GM12891 (cell line): ENCODE data around the gene APOA5.

ENCODE experiments used
- PAX5 ChIP-seq: IDR thresholded peaks from 2 replicates; pipeline ENCODE4 v1.6.1; 2011; ENCODE audit warnings: low read length, moderate library complexity, mild to moderate bottlenecking; ENCODE audit not compliant: insufficient read depth, severe bottlenecking
- POLR2A ChIP-seq: IDR thresholded peaks from 2 replicates; pipeline ENCODE4 v1.6.1; 2011; ENCODE audit warnings: low read depth, low read length, control low read depth
- POLR2AphosphoS5 ChIP-seq: IDR thresholded peaks from 2 replicates; pipeline ENCODE4 v1.6.1; 2011; ENCODE audit warnings: low read depth, low read length, control low read depth
- SPI1 ChIP-seq: IDR thresholded peaks from 2 replicates; pipeline ENCODE4 v1.6.1; 2011; ENCODE audit warnings: low read depth, low read length, control low read depth
- TAF1 ChIP-seq: IDR thresholded peaks from 2 replicates; pipeline ENCODE4 v1.6.1; 2011; ENCODE audit warnings: low read depth, low read length, control low read depth

DNA sequence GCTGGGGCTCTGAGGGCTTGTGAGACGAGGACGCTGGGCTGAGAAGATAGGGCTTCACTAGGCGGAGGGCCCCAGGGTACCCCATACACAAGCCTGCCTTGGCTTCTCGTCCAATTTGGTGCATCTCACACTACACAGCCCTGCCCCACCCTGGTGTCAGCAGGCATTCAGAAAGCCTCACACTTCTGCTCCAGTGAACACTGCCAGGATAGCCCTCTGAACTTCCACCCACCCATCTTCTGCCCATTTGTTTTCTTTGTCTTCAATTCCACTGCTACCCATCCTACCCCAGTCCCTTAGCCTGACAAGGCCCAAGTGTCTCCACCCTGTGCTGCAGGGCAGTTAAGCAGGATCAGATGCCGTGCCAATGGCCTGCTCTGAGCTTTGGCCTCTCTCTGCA lies 17.0 kb downstream of the APOA5 start:
- no peak; the same call in 1 of the 2 replicates for TF ChIP-seq POLR2A
- TF ChIP-seq TAF1: no peak
- TF ChIP-seq POLR2AphosphoS5: peak; percentile 71
- no peak for TF ChIP-seq SPI1
- no peak for TF ChIP-seq PAX5
